Bronchial epithelial cell (primary cell): ENCODE measurements around the gene PIP5K1B. TPM values are rescaled to one million over a fixed set of nuclear protein-coding genes. Genes with fewer than 3 reads are reported as not detected.

ENCODE experiments used
- DNase-seq: peaks from one replicate; pipeline ENCODE4 v3.0.0-alpha.2; 2010; ENCODE audit warnings: low read depth
- FAIRE-seq: peaks from 2 replicates; lab custom pipeline; 2011; peaks lifted over from hg19 to GRCh38; lab: Jason Lieb, UNC
- H3K27me3 ChIP-seq: 2 replicates; pipeline ENCODE4 v1.5.1; 2011; ENCODE audit warnings: low read length; ENCODE audit not compliant: control insufficient read depth, insufficient read depth
- H3K36me3 ChIP-seq: 2 replicates; pipeline ENCODE4 v1.5.1; 2011; ENCODE audit warnings: low read length; ENCODE audit not compliant: control insufficient read depth, insufficient read depth
- H3K4me3 ChIP-seq: 2 replicates; pipeline ENCODE4 v1.5.1; 2011; ENCODE audit warnings: mild to moderate bottlenecking, low read depth, low read length, control low read depth
- CTCF ChIP-seq: IDR thresholded peaks from 2 replicates; pipeline ENCODE4 v1.5.1; 2011; ENCODE audit warnings: mild to moderate bottlenecking, moderate library complexity, low read length, control low read depth, inconsistent platforms; ENCODE audit not compliant: insufficient read depth, severe bottlenecking
- total RNA-seq: library from RNA; depleted of rRNA; stranded (reverse); fragments of >200 nt; gene quantifications from 2 replicates; pipeline ENCODE4 v1.2.1, GENCODE V29; 2014

Gene PIP5K1B
- total RNA-seq, 1 donor from 2014 or later, result 2.9 TPM

GRCh38 chr9:68708513-68708912 lies 3.5 kb downstream of the PIP5K1B start:
- no peak for TF ChIP-seq CTCF
- FAIRE-seq (no peak), DNase-seq (no peak)
- Histone ChIP-seq H3K27me3 (peaks cover 22% of the 10 kb centered on the region), H3K36me3 (no peaks in the 10 kb centered on the region), H3K4me3 (no peak overlapping the region)

- no peak for TF ChIP-seq CTCF
- H3K36me3 ChIP-seq, result no peaks in the 10 kb centered on the region
- peaks cover 15% of the 10 kb centered on the region for H3K27me3 ChIP-seq
- FAIRE-seq (no peak), DNase-seq (no peak)
- H3K4me3 ChIP-seq, result no peak overlapping the region
These were observed 4.5 kb downstream of the PIP5K1B start for GRCh38 chr9:68709291-68710110.

GRCh38 chr9:68710111-68710471 lies 5.1 kb downstream of the PIP5K1B start:
- FAIRE-seq (no peak), DNase-seq (no peak)
- no peak for TF ChIP-seq CTCF
- no peaks in the 10 kb centered on the region for H3K36me3 ChIP-seq
- H3K27me3 ChIP-seq, result peaks cover 14% of the 10 kb centered on the region
- H3K4me3 ChIP-seq, result no peak overlapping the region

GRCh38 chr9:68711281-68711680 lies 6.2 kb downstream of the PIP5K1B start:
- FAIRE-seq (no peak), DNase-seq (no peak)
- H3K4me3 ChIP-seq, result no peak overlapping the region
- peaks cover 8% of the 10 kb centered on the region for H3K27me3 ChIP-seq
- no peaks in the 10 kb centered on the region for H3K36me3 ChIP-seq
- no peak for TF ChIP-seq CTCF

- DNase-seq (no peak), FAIRE-seq (no peak)
- TF ChIP-seq CTCF, result no peak
- peaks cover 2% of the 10 kb centered on the region for H3K27me3 ChIP-seq
- H3K4me3 ChIP-seq, result no peak overlapping the region
- no peaks in the 10 kb centered on the region for H3K36me3 ChIP-seq
These were observed 6.9 kb downstream of the PIP5K1B start for GRCh38 chr9:68711932-68712331.
